Measurements from ENCODE around the gene TRIM44.

DNA sequence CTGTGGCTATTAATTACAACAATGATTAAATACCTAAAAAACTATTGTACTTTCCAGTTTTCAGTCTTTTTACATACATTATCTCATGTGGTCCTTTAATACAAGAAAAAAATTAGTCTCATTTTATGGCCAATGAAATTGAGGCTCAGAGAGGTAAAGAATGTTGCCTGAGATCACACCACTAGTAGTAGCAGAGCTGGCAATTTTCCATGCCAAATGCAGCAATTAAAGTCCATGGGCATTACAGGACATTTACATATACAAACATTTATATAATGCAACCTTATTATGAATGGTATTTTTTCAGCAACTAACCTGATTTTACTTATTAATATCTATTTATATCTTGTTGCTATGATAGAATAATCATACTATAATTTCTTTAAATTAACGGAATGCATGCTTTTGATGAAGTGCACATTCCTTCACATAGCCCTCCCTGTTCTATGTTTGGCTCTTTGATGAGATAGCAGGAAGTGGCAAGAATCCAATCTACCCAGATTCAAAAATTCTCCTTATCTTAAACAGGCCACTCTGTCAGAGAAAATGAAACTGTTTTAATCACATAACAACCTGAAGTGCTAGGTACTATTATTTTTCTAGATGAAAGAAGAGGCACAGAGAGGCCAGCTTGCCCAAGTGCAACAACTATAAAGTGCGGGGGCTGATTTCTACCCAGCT, 160.4 kb downstream of the TRIM44 start:
- TF ChIP-seq, protein P1, sequence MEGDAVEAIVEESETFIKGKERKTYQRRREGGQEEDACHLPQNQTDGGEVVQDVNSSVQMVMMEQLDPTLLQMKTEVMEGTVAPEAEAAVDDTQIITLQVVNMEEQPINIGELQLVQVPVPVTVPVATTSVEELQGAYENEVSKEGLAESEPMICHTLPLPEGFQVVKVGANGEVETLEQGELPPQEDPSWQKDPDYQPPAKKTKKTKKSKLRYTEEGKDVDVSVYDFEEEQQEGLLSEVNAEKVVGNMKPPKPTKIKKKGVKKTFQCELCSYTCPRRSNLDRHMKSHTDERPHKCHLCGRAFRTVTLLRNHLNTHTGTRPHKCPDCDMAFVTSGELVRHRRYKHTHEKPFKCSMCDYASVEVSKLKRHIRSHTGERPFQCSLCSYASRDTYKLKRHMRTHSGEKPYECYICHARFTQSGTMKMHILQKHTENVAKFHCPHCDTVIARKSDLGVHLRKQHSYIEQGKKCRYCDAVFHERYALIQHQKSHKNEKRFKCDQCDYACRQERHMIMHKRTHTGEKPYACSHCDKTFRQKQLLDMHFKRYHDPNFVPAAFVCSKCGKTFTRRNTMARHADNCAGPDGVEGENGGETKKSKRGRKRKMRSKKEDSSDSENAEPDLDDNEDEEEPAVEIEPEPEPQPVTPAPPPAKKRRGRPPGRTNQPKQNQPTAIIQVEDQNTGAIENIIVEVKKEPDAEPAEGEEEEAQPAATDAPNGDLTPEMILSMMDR (IDR thresholded peaks at IDR 0.05): no peak
- TF ChIP-seq POLR2A (IDR thresholded peaks at IDR 0.05): no peak

All from right lobe of liver (tissue), 4 donors.